ENCODE data around the gene REG3G. TPM values are rescaled to one million over a fixed set of nuclear protein-coding genes. Genes with fewer than 3 reads are reported as not detected.

REG3G gene
- total RNA-seq, 1 donor from 2014 or later: not detected

GRCh38 chr2:78992807-78993517 lies 32.5 kb upstream of the REG3G start:
- intact Hi-C loops (cut with DNase I): no loop called here
- DNase-seq (ENCODE audit: low spot score in 2 of 2): no peak
- Histone ChIP-seq H3K27ac (no peak overlapping the region), H3K4me1 (no peaks in the 10 kb centered on the region), H3K36me3 (no peaks in the 10 kb centered on the region), H3K4me3 (no peak overlapping the region), H3K9me3 (no peaks in the 10 kb centered on the region), H3K27me3 (peaks cover 6% of the 10 kb centered on the region)
- TF ChIP-seq CTCF (IDR thresholded peaks at IDR 0.05): no peak

GRCh38 chr2:78993518-78994148 lies 31.9 kb upstream of the REG3G start:
- no peak for DNase-seq (ENCODE audit: low spot score in 2 of 2)
- Histone ChIP-seq H3K4me1 (no peaks in the 10 kb centered on the region), H3K27ac (no peak overlapping the region), H3K36me3 (no peaks in the 10 kb centered on the region), H3K9me3 (no peaks in the 10 kb centered on the region), H3K4me3 (no peak overlapping the region), H3K27me3 (peaks cover 6% of the 10 kb centered on the region)
- intact Hi-C loops (cut with DNase I): no loop called here
- no peak for TF ChIP-seq CTCF (IDR thresholded peaks at IDR 0.05)

- Histone ChIP-seq H3K27me3 (peaks cover 6% of the 10 kb centered on the region), H3K9me3 (no peaks in the 10 kb centered on the region), H3K36me3 (no peaks in the 10 kb centered on the region), H3K4me1 (no peaks in the 10 kb centered on the region), H3K27ac (no peak overlapping the region), H3K4me3 (no peak overlapping the region)
- DNase-seq (ENCODE audit: low spot score in 2 of 2): no peak
- intact Hi-C loops (cut with DNase I): no loop called here
- no peak for TF ChIP-seq CTCF (IDR thresholded peaks at IDR 0.05)
Measured at GRCh38 chr2:78994789-78995188, 30.7 kb upstream of the REG3G start.

- TF ChIP-seq CTCF (IDR thresholded peaks at IDR 0.05): peak in 1 of 3 experiments; percentile 23
Measured at GRCh38 chr2:78999406-78999805, 26.1 kb upstream of the REG3G start.

GRCh38 chr2:79000008-79000576 lies 25.4 kb upstream of the REG3G start:
- TF ChIP-seq CTCF (IDR thresholded peaks at IDR 0.05): no peak
- no peak for DNase-seq (ENCODE audit: low spot score in 2 of 2)
- Histone ChIP-seq H3K4me3 (no peak overlapping the region), H3K4me1 (no peaks in the 10 kb centered on the region), H3K27me3 (no peaks in the 10 kb centered on the region), H3K9me3 (no peaks in the 10 kb centered on the region), H3K36me3 (no peaks in the 10 kb centered on the region), H3K27ac (no peak overlapping the region)
- intact Hi-C loops (cut with DNase I): no loop called here

More at GRCh38 chr2:78999406-78999805, 26.1 kb upstream of the REG3G start:
- no peaks in the 10 kb centered on the region for H3K36me3 ChIP-seq
- no peak for DNase-seq (ENCODE audit: low spot score in 2 of 2)
- no peaks in the 10 kb centered on the region for H3K4me1 ChIP-seq
- H3K9me3 ChIP-seq: no peaks in the 10 kb centered on the region
- intact Hi-C loops (cut with DNase I): no loop called here
- no peak overlapping the region for H3K27ac ChIP-seq
- H3K27me3 ChIP-seq: no peaks in the 10 kb centered on the region
- no peak overlapping the region for H3K4me3 ChIP-seq

Measured in ascending aorta (tissue), 2 donors.